ENCODE results near the gene UBE2I.
"Not testable (repeated sequence)": the region's sequence is repeated elsewhere in the genome, so short reads cannot be mapped to it uniquely, and the experiment has no call there.

The UBE2I gene

GRCh38 chr16:1277617-1278282 is 31.7 kb upstream of the UBE2I start:
- no peak for DNase-seq (ENCODE audit: low spot score)

- DNase-seq (ENCODE audit: low spot score): no peak
Measured at GRCh38 chr16:1278477-1278876, 31.0 kb upstream of the UBE2I start.

- DNase-seq (ENCODE audit: low spot score): no peak
Measured at GRCh38 chr16:1279081-1279944, 30.1 kb upstream of the UBE2I start.

GRCh38 chr16:1279945-1280589 is 29.4 kb upstream of the UBE2I start:
- no peak for DNase-seq (ENCODE audit: low spot score)

- no peak for DNase-seq (ENCODE audit: low spot score)
Measured at GRCh38 chr16:1280783-1281182, 28.7 kb upstream of the UBE2I start.

- DNase-seq (ENCODE audit: low spot score): no peak
Measured at GRCh38 chr16:1281517-1281916, 27.9 kb upstream of the UBE2I start.

GRCh38 chr16:1282324-1282973 is 27.0 kb upstream of the UBE2I start:
- no peak for DNase-seq (ENCODE audit: low spot score)

- DNase-seq (ENCODE audit: low spot score): no peak
Measured at GRCh38 chr16:1283296-1283695, 26.1 kb upstream of the UBE2I start.

- no peak for DNase-seq (ENCODE audit: low spot score)
Measured at GRCh38 chr16:1283996-1284616, 25.3 kb upstream of the UBE2I start.

- no peak for DNase-seq (ENCODE audit: low spot score)
Measured at GRCh38 chr16:1285669-1286512, 23.5 kb upstream of the UBE2I start.

GRCh38 chr16:1286513-1287094 is 22.8 kb upstream of the UBE2I start:
- DNase-seq (ENCODE audit: low spot score): no peak

GRCh38 chr16:1287982-1288670 is 21.3 kb upstream of the UBE2I start:
- DNase-seq (ENCODE audit: low spot score): no peak

- no peak for DNase-seq (ENCODE audit: low spot score)
Measured at GRCh38 chr16:1288813-1289476, 20.5 kb upstream of the UBE2I start.

- DNase-seq (ENCODE audit: low spot score): no peak
Measured at GRCh38 chr16:1289477-1289866, 20.0 kb upstream of the UBE2I start.

- DNase-seq (ENCODE audit: low spot score): no peak
Measured at GRCh38 chr16:1290063-1290501, 19.4 kb upstream of the UBE2I start.

- no peak for DNase-seq (ENCODE audit: low spot score)
Measured at GRCh38 chr16:1290860-1291575, 18.4 kb upstream of the UBE2I start.

- DNase-seq (ENCODE audit: low spot score): no peak
Measured at GRCh38 chr16:1291576-1291974, 17.9 kb upstream of the UBE2I start.

GRCh38 chr16:1292208-1292607 is 17.2 kb upstream of the UBE2I start:
- not testable (repeated sequence) for DNase-seq (ENCODE audit: low spot score)

- not testable (repeated sequence) for DNase-seq (ENCODE audit: low spot score)
Measured at GRCh38 chr16:1292808-1293207, 16.6 kb upstream of the UBE2I start.
